GM23338 (cell line): ENCODE data around the gene APOLD1. TPM values are rescaled to one million over a fixed set of nuclear protein-coding genes. Genes with fewer than 3 reads are reported as not detected.

Source experiments
- ATAC-seq: fragments of 200-7000 bp; cut with Tn5 transposase; 3 replicates; pipeline ENCODE4 v1.9.1; 2020
- DNase-seq: peaks from one replicate; pipeline ENCODE4 v3.0.0-alpha.2; 2015; ENCODE audit warnings: low spot score
- H2AFZ ChIP-seq: fragments of 200-600 bp; sonication (generic); 2 replicates; pipeline ENCODE4 v1.8.0; 2016; ENCODE audit warnings: antibody characterized with exemption, mild to moderate bottlenecking, moderate library complexity
- H3F3A ChIP-seq: fragments of 200-600 bp; sonication (generic); replicated peaks from 2 replicates; pipeline ENCODE4 v1.8.0; 2017; ENCODE audit warnings: antibody characterized with exemption, mixed run types, low read depth
- H3K27ac ChIP-seq: fragments of 200-600 bp; sonication (generic); 2 replicates; pipeline ENCODE4 v1.6.1; 2016; ENCODE audit warnings: low read depth
- H3K27me3 ChIP-seq: fragments of 200-600 bp; sonication (generic); 2 replicates; pipeline ENCODE4 v1.8.0; 2016; ENCODE audit warnings: mild to moderate bottlenecking, mixed run types, moderate library complexity; ENCODE audit not compliant: insufficient read depth
- H3K36me3 ChIP-seq: fragments of 200-600 bp; sonication (generic); 2 replicates; pipeline ENCODE4 v1.8.0; 2016; ENCODE audit warnings: mild to moderate bottlenecking; ENCODE audit not compliant: insufficient read depth
- H3K4me1 ChIP-seq: fragments of 200-600 bp; sonication (generic); 2 replicates; pipeline ENCODE4 v1.8.0; 2016; ENCODE audit warnings: mild to moderate bottlenecking, moderate library complexity; ENCODE audit not compliant: insufficient read depth
- H3K4me2 ChIP-seq: fragments of 200-600 bp; sonication (generic); 2 replicates; pipeline ENCODE4 v1.7.1; 2017; ENCODE audit warnings: mixed run types
- H3K4me3 ChIP-seq: fragments of 200-600 bp; sonication (generic); 2 replicates; pipeline ENCODE4 v1.6.1; 2016; ENCODE audit warnings: mixed run types
- H3K79me2 ChIP-seq: fragments of 200-600 bp; sonication (generic); replicated peaks from 2 replicates; pipeline ENCODE4 v1.8.0; 2017; ENCODE audit warnings: mild to moderate bottlenecking; ENCODE audit not compliant: insufficient read depth
- H3K9me2 ChIP-seq: fragments of 200-600 bp; sonication (generic); 2 replicates; pipeline ENCODE4 v1.8.0; 2017; ENCODE audit not compliant: insufficient read depth
- H4K20me1 ChIP-seq: fragments of 200-600 bp; sonication (generic); replicated peaks from 2 replicates; pipeline ENCODE4 v1.8.0; 2017; ENCODE audit warnings: mild to moderate bottlenecking; ENCODE audit not compliant: insufficient read depth
- H3K27ac Mint-ChIP-seq: 2 replicates; pipeline ENCODE4 v1.8.0; 2020; ENCODE audit warnings: inconsistent platforms, mild to moderate bottlenecking, moderate library complexity, mixed read lengths
- H3K27me3 Mint-ChIP-seq: 3 replicates; pipeline ENCODE4 v1.8.0; 2022; ENCODE audit warnings: low read depth, mild to moderate bottlenecking, moderate library complexity, mixed read lengths, inconsistent platforms; ENCODE audit not compliant: insufficient read depth, poor library complexity
- H3K36me3 Mint-ChIP-seq: 3 replicates; pipeline ENCODE4 v1.8.0; 2021; ENCODE audit warnings: low read depth, mild to moderate bottlenecking, inconsistent platforms, moderate library complexity, mixed read lengths
- H3K4me1 Mint-ChIP-seq: 3 replicates; pipeline ENCODE4 v1.8.0; 2020; ENCODE audit warnings: mild to moderate bottlenecking, inconsistent platforms, mixed read lengths
- H3K4me3 Mint-ChIP-seq: 3 replicates; pipeline ENCODE4 v1.8.0; 2021; ENCODE audit warnings: moderate library complexity, mild to moderate bottlenecking, inconsistent platforms, mixed read lengths
- H3K9me3 Mint-ChIP-seq: 3 replicates; pipeline ENCODE4 v1.8.0; 2020; ENCODE audit warnings: moderate library complexity, mild to moderate bottlenecking, inconsistent platforms, mixed read lengths
- CREB1 ChIP-seq: fragments of 250-450 bp; sonication (Bioruptor Pico); IDR thresholded peaks from 2 replicates; pipeline ENCODE4 v1.5.0; 2020; ENCODE audit warnings: low read depth, mild to moderate bottlenecking, moderate library complexity
- EZH2 ChIP-seq: fragments of 200-600 bp; sonication (generic); IDR thresholded peaks from one replicate; pipeline ENCODE4 v1.8.0; 2017; ENCODE audit warnings: antibody characterized with exemption, mild to moderate bottlenecking, low read depth; ENCODE audit not compliant: unreplicated experiment
- EZH2phosphoT487 ChIP-seq: fragments of 200-600 bp; sonication (generic); IDR thresholded peaks from one replicate; pipeline ENCODE4 v1.8.1; 2018; ENCODE audit warnings: antibody characterized with exemption; ENCODE audit not compliant: unreplicated experiment
- JUNB ChIP-seq: IDR thresholded peaks from one replicate; pipeline ENCODE4 v1.6.1; 2016; ENCODE audit warnings: antibody characterized with exemption; ENCODE audit not compliant: unreplicated experiment
- NANOG ChIP-seq: IDR thresholded peaks from 2 replicates; pipeline ENCODE4 v1.6.1; 2016; ENCODE audit warnings: antibody characterized with exemption, borderline replicate concordance
- POLR2AphosphoS5 ChIP-seq: IDR thresholded peaks from 2 replicates; pipeline ENCODE4 v1.6.1; 2016; ENCODE audit warnings: antibody characterized with exemption, low read depth
- STAT1 ChIP-seq: IDR thresholded peaks from one replicate; pipeline ENCODE4 v1.6.1; 2016; ENCODE audit warnings: antibody characterized with exemption; ENCODE audit not compliant: unreplicated experiment
- ZNF114 ChIP-seq: fragments of 250-450 bp; sonication (Bioruptor Pico); IDR thresholded peaks from 2 replicates; pipeline ENCODE4 v1.5.0; 2020; ENCODE audit warnings: mild to moderate bottlenecking, moderate library complexity
- ZNF331 ChIP-seq: fragments of 250-450 bp; sonication (Bioruptor Pico); IDR thresholded peaks from 2 replicates; pipeline ENCODE4 v1.5.0; 2020; ENCODE audit warnings: low read depth, mild to moderate bottlenecking, moderate library complexity
- polyA plus RNA-seq: library from polyadenylated mRNA; unstranded; fragments of >200 nt; fragmentation: Nextera tagmentation; extraction: Ambion mirVana; gene quantifications from 2 replicates; pipeline ENCODE4 v1.2.1, GENCODE V29; 2016
- total RNA-seq: library from RNA; depleted of rRNA; stranded (reverse); fragments of >200 nt; shearing (Covaris generic); gene quantifications from 2 replicates; pipeline ENCODE4 v1.2.3, GENCODE V29; 2014
- TF ChIP-seq, protein P1 (sequence below): IDR thresholded peaks from 2 replicates; pipeline ENCODE4 v1.6.1; 2016; ENCODE audit warnings: antibody characterized with exemption
- TF ChIP-seq, protein P2 (sequence below): fragments of 250-450 bp; sonication (Bioruptor Pico); IDR thresholded peaks from 2 replicates; pipeline ENCODE4 v1.5.0; 2020; ENCODE audit warnings: mild to moderate bottlenecking, moderate library complexity
- TF ChIP-seq, protein P3 (sequence below): IDR thresholded peaks from one replicate; pipeline ENCODE4 v1.6.1; 2018; ENCODE audit warnings: antibody characterized with exemption; ENCODE audit not compliant: unreplicated experiment
- TF ChIP-seq, protein P4 (sequence below), 2 experiments: fragments of 200-600 bp in 1 of 2; sonication (generic) in 1 of 2; conservative IDR thresholded peaks; 2 replicates each; pipeline versions ENCODE4 v1.5.1 to v1.6.1; 2016 to 2017; ENCODE audit warnings: antibody characterized with exemption in 2 of 2, low read depth in 2 of 2, mild to moderate bottlenecking in 2 of 2, moderate library complexity in 1 of 2

The APOLD1 gene
- total and polyA plus RNA-seq, 2 experiments from 2014 or later: 0.94 to 1.8 TPM

DNA sequence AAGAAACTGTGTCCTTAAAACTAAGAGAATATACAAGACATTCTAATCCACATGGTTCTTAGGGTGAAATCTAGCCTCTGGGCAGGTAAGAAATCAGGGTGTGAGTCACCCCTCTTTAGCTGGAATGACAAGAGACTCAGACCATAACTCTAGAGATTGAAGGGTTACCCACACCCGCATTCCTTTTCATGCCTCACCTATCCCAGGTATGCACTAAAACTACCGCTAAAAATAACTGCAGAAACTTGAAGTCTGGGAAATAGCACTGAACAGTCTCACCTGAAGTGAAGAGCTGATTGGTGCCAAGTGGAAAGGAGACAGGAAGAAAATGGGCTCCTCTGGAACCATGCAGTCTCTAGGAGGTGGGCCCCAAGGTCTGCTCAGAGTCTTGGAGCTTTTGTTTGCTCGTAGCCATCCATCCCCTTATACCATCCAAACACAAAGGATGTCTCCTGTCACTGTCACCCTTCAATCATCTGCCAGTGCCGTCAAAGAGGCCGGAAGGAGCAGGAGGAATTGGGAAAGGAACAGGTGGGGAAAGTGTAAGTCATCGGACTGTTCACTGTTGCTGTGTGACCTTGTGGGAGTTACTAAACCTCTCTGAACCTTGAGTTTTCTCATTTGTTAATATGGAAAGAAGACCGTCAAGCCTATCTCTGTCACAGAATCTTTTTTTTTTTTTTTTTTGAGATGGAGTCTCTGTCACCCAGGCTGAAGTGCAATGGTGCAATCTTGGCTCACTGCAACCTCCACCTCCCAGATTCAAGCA is 50.1 kb downstream of the APOLD1 start:
- Histone ChIP-seq H3F3A (no peaks in the 10 kb centered on the region), H3K27ac (no peak overlapping the region; the same call in 1 of the 2 replicates), H3K9me2 (no peaks in the 10 kb centered on the region), H3K79me2 (no peaks in the 10 kb centered on the region), H3K4me3 (no peak overlapping the region), H3K36me3 (peaks cover 8% of the 10 kb centered on the region), H3K4me2 (no peak overlapping the region), H3K4me1 (0 out of 2 replicates have a peak, but pooled peaks cover 4% of the 10 kb centered on the region), H2AFZ (no peak overlapping the region), H4K20me1 (peaks cover 5% of the 10 kb centered on the region; the same call in 1 of the 2 replicates), H3K27me3 (no peaks in the 10 kb centered on the region)
- Mint-ChIP-seq H3K27ac (no peak overlapping the region), H3K4me1 (peaks cover 13% of the 10 kb centered on the region), H3K36me3 (peaks cover 28% of the 10 kb centered on the region), H3K9me3 (no peaks in the 10 kb centered on the region; the same call in 2 of the 3 replicates), H3K4me3 (no peak overlapping the region), H3K27me3 (no peaks in the 10 kb centered on the region)
- ATAC-seq (no peak), DNase-seq (no peak)
- no peak for TF ChIP-seq EZH2
- TF ChIP-seq STAT1: no peak
- TF ChIP-seq, protein P1, sequence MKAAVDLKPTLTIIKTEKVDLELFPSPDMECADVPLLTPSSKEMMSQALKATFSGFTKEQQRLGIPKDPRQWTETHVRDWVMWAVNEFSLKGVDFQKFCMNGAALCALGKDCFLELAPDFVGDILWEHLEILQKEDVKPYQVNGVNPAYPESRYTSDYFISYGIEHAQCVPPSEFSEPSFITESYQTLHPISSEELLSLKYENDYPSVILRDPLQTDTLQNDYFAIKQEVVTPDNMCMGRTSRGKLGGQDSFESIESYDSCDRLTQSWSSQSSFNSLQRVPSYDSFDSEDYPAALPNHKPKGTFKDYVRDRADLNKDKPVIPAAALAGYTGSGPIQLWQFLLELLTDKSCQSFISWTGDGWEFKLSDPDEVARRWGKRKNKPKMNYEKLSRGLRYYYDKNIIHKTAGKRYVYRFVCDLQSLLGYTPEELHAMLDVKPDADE: no peak
- TF ChIP-seq CREB1 (CRISPR knock-in tag): no peak
- TF ChIP-seq POLR2AphosphoS5: no peak
- TF ChIP-seq EZH2phosphoT487: no peak
- TF ChIP-seq NANOG: no peak
- TF ChIP-seq, protein P2, sequence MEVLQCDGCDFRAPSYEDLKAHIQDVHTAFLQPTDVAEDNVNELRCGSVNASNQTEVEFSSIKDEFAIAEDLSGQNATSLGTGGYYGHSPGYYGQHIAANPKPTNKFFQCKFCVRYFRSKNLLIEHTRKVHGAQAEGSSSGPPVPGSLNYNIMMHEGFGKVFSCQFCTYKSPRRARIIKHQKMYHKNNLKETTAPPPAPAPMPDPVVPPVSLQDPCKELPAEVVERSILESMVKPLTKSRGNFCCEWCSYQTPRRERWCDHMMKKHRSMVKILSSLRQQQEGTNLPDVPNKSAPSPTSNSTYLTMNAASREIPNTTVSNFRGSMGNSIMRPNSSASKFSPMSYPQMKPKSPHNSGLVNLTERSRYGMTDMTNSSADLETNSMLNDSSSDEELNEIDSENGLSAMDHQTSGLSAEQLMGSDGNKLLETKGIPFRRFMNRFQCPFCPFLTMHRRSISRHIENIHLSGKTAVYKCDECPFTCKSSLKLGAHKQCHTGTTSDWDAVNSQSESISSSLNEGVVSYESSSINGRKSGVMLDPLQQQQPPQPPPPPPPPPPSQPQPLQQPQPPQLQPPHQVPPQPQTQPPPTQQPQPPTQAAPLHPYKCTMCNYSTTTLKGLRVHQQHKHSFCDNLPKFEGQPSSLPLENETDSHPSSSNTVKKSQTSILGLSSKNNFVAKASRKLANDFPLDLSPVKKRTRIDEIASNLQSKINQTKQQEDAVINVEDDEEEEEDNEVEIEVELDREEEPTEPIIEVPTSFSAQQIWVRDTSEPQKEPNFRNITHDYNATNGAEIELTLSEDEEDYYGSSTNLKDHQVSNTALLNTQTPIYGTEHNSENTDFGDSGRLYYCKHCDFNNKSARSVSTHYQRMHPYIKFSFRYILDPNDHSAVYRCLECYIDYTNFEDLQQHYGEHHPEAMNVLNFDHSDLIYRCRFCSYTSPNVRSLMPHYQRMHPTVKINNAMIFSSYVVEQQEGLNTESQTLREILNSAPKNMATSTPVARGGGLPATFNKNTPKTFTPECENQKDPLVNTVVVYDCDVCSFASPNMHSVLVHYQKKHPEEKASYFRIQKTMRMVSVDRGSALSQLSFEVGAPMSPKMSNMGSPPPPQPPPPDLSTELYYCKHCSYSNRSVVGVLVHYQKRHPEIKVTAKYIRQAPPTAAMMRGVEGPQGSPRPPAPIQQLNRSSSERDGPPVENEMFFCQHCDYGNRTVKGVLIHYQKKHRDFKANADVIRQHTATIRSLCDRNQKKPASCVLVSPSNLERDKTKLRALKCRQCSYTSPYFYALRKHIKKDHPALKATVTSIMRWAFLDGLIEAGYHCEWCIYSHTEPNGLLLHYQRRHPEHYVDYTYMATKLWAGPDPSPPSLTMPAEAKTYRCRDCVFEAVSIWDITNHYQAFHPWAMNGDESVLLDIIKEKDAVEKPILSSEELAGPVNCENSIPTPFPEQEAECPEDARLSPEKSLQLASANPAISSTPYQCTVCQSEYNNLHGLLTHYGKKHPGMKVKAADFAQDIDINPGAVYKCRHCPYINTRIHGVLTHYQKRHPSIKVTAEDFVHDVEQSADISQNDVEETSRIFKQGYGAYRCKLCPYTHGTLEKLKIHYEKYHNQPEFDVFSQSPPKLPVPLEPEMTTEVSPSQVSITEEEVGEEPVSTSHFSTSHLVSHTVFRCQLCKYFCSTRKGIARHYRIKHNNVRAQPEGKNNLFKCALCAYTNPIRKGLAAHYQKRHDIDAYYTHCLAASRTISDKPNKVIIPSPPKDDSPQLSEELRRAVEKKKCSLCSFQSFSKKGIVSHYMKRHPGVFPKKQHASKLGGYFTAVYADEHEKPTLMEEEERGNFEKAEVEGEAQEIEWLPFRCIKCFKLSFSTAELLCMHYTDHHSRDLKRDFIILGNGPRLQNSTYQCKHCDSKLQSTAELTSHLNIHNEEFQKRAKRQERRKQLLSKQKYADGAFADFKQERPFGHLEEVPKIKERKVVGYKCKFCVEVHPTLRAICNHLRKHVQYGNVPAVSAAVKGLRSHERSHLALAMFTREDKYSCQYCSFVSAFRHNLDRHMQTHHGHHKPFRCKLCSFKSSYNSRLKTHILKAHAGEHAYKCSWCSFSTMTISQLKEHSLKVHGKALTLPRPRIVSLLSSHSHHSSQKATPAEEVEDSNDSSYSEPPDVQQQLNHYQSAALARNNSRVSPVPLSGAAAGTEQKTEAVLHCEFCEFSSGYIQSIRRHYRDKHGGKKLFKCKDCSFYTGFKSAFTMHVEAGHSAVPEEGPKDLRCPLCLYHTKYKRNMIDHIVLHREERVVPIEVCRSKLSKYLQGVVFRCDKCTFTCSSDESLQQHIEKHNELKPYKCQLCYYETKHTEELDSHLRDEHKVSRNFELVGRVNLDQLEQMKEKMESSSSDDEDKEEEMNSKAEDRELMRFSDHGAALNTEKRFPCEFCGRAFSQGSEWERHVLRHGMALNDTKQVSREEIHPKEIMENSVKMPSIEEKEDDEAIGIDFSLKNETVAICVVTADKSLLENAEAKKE (CRISPR knock-in tag): no peak
- TF ChIP-seq, protein P3, sequence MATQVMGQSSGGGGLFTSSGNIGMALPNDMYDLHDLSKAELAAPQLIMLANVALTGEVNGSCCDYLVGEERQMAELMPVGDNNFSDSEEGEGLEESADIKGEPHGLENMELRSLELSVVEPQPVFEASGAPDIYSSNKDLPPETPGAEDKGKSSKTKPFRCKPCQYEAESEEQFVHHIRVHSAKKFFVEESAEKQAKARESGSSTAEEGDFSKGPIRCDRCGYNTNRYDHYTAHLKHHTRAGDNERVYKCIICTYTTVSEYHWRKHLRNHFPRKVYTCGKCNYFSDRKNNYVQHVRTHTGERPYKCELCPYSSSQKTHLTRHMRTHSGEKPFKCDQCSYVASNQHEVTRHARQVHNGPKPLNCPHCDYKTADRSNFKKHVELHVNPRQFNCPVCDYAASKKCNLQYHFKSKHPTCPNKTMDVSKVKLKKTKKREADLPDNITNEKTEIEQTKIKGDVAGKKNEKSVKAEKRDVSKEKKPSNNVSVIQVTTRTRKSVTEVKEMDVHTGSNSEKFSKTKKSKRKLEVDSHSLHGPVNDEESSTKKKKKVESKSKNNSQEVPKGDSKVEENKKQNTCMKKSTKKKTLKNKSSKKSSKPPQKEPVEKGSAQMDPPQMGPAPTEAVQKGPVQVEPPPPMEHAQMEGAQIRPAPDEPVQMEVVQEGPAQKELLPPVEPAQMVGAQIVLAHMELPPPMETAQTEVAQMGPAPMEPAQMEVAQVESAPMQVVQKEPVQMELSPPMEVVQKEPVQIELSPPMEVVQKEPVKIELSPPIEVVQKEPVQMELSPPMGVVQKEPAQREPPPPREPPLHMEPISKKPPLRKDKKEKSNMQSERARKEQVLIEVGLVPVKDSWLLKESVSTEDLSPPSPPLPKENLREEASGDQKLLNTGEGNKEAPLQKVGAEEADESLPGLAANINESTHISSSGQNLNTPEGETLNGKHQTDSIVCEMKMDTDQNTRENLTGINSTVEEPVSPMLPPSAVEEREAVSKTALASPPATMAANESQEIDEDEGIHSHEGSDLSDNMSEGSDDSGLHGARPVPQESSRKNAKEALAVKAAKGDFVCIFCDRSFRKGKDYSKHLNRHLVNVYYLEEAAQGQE: no peak
- no peak for TF ChIP-seq ZNF331
- TF ChIP-seq ZNF114: no peak
- TF ChIP-seq, protein P4, sequence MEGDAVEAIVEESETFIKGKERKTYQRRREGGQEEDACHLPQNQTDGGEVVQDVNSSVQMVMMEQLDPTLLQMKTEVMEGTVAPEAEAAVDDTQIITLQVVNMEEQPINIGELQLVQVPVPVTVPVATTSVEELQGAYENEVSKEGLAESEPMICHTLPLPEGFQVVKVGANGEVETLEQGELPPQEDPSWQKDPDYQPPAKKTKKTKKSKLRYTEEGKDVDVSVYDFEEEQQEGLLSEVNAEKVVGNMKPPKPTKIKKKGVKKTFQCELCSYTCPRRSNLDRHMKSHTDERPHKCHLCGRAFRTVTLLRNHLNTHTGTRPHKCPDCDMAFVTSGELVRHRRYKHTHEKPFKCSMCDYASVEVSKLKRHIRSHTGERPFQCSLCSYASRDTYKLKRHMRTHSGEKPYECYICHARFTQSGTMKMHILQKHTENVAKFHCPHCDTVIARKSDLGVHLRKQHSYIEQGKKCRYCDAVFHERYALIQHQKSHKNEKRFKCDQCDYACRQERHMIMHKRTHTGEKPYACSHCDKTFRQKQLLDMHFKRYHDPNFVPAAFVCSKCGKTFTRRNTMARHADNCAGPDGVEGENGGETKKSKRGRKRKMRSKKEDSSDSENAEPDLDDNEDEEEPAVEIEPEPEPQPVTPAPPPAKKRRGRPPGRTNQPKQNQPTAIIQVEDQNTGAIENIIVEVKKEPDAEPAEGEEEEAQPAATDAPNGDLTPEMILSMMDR (conservative IDR thresholded peaks at IDR 0.05; ENCODE audit: low read depth in 2 of 2): no peak
- no peak for TF ChIP-seq JUNB
